HG03159 (cell line): ENCODE results near the gene SLC35F5.
"Not testable (repeated sequence)": the region's sequence is repeated elsewhere in the genome, so short reads cannot be mapped to it uniquely, and the experiment has no call there.

Experiments
- ATAC-seq: cut with Tn5 transposase; IDR thresholded peaks from one replicate; pipeline ENCODE4 v1.9.1; 2021; ENCODE audit warnings: mild to moderate bottlenecking, moderate library complexity; ENCODE audit not compliant: unreplicated experiment

Gene SLC35F5, protein sequence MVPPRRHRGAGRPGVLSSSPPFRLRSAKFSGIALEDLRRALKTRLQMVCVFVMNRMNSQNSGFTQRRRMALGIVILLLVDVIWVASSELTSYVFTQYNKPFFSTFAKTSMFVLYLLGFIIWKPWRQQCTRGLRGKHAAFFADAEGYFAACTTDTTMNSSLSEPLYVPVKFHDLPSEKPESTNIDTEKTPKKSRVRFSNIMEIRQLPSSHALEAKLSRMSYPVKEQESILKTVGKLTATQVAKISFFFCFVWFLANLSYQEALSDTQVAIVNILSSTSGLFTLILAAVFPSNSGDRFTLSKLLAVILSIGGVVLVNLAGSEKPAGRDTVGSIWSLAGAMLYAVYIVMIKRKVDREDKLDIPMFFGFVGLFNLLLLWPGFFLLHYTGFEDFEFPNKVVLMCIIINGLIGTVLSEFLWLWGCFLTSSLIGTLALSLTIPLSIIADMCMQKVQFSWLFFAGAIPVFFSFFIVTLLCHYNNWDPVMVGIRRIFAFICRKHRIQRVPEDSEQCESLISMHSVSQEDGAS

DNA sequence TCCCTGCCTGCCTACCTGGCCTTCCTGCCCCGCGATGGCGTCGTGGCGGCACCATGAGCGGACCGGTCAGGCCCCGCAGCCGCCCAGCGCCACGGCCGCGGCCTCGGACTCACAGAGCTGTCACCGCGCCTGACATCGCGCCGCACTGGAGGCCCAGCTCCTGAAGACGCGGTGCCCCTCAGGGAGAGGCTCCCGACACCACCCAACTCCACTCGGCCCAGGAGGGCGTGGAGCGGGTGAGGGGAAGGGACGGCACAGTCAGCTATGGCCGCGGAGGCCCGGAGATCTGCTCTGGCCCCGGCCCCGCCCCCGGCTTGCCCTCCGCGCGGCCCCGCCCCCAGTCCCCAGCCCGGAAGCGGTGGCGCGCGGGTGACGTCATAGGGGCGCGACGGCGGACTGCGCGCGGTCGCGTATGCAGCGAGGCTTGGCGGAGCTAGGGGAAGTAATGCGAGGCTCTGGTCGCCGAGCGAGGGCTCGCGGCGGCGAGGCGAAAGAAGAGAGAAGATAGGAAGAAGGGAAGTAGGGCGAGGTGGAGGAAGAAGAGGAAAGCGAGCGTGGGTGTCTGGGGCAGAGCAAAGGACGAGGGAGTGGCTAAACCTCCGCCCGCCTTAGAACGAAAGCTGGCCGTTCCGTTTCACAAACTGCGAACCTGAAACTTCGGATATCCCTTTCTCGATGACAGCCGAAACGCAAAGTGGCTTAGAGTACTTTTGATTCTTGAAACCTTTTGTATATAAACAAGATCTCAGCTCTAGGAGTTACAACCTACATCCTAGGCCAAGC, at the start of gene SLC35F5:
TSS of gene SLC35F5 (minus strand) at position 288 of the 783 bp plus-strand sequence. CDS start at position 55, 233 bp downstream.
- ATAC-seq: peak; percentile 84

DNA sequence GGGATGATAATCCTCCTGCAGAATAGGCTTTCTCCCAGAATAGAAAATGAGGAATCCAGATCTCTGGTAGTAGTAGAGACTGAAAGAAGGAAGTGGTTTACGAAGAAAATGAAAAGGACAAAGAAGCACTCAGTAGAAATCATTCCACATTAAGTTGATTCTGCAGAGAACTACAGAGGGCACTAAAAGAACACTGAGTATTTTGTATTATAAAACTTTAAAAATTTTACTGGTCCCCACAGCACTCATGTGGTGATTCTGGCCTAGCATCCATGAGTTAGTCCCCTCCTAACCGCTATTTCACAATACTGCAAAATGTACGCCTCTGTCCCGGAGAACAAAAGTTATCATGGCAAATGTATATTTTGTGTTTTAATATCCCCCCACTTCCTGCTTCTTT, 42.9 kb upstream of the SLC35F5 start:
- ATAC-seq: no peak

DNA sequence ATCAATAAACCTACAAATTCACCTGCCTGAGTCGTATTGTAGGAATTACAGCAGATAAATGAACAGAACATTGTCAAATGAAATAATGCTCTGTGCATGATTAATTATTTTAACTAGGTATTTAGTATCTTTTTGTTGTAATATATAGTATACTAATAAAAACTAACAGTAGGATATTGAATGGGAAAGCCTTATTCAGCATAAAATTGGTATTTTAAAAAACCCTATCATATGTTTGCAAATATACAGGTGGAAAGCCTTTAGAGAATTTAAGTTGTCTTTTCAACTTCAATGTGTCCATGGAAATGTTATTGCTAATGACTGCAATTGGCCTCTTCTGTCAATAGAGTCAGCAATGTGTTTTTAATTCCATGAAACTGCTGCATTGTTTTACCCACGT, 40.8 kb upstream of the SLC35F5 start:
- ATAC-seq: no peak

DNA sequence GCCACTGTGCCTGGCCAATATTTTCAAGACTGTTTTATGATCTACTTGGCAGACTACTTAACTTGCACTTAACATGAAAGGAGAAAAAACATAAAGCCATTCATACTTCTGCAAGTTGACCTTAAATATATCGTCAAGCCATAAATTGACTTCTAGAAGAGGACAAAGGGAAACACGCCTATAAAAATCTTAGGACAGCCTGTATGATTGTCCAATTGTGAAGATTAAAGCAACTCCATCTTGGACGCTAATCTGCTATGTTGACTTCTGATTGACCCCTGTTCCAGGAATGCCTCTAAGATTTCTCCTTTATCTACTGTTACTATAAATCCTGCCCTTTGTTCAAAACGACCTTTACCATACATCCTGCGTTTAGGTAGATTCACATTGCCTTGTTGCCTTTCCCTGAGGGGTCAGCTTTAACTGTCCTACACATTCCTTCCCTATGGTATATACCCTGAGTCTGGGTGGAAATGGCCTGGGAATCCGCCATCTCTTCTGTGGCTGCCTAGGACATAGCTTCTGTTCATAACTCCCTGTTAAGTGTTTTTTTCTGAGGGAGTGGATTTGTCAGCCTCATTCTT, 40.2 kb upstream of the SLC35F5 start:
- no peak for ATAC-seq

DNA sequence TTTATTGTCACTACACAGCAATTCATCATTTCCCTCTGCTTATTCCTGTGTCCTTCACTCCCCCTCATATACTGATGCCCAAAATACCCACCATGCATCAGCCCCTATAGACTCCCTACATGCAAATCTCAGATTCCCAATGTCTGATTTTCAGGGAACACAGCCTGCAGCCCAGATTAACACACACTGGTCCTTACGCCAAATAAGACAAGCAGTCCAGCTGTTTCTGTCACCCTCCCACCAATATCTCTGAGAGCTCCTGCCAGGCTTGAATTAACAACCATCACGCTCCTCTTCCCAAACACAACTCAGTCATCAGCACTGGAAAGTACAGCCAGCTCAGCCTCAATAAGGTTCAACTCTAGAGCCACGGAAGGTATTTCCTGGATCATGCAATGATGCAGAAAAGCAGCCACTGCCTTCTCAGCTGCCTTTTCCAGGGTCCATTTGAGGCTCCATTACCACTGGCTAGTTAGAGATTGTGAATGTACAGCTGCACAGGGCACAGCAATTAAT, 39.0 kb upstream of the SLC35F5 start:
- no peak for ATAC-seq

DNA sequence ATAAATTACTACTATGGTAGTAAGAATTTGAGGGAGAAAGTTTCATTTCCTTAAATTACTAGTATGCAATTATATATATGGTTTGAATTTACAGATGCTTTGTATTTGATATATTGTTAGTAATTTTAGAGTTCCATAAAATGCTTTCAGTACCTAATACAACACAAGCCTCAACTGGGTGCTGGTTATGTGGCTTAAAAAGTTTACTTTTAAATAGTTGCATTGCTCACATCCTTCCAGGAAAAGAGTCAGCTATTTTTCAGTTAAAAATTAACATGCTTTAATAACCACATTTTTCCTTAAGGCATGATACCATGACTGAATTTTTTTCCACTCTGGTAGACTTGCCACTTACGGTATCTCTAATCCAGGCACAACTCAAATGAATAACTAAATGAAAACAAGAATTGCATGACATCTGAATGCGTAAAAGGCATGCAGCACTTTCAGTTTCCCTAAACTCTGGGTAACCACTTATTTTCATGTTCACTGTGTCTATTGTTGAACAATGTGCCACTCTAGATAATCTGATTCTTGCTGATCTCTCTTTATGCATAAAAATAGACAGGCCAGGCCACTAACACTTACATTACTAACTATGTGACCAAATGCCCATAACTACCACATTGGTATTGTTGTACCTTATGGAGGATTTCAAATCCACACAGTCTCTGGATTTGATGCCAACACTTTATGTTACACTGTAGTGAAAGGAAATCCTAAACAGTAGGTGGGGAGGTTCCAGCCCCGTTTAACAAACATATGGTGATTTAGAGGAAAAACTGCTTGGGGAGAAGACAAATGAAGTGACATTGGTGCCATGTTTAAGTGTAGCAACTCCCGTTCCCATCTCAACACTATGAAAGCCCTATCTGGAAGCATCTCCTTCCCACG, 35.5 kb upstream of the SLC35F5 start:
- ATAC-seq: peak; percentile 93

DNA sequence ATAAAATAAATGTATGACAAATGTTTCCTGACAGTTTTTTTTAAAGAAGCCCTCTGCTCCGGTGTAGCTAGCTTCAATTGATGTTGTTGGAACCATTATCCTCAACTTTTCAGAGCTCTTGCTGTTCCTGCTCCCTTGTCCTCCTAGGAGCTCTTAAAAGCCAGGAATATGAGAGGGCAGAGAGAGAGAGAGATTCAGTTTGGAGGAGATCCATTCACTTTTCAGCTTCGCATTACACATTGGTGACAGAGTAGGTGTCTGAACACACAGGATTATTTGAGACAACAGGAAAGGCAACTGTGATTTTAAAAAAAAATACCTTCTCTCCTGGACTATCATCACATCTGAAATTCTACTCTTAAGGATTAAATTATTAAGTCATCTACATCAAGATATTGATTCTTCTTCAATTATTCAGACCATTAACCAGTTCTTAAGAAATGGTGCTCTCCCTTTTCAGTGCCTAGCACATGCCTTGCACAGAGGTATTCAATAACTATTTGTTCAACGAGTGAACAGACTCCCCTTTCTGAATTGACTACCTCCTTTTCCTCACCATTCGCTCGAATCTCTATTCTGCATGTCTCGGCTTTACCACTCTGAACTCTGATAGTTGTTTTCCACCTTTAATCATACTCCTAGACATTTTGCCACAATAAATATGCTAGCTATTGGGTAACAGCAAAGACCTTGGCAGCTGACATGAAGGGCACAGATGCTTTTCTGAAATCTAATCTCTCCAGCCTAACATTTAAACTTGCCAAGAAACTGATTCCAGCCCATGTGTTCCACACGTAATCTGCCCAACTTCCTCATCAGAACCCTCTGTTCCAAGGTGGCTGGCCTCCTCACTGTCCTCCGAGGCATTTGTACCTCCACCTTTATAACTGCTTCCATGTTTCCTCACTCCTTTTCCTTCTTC, 28.6 kb upstream of the SLC35F5 start:
- no peak for ATAC-seq

DNA sequence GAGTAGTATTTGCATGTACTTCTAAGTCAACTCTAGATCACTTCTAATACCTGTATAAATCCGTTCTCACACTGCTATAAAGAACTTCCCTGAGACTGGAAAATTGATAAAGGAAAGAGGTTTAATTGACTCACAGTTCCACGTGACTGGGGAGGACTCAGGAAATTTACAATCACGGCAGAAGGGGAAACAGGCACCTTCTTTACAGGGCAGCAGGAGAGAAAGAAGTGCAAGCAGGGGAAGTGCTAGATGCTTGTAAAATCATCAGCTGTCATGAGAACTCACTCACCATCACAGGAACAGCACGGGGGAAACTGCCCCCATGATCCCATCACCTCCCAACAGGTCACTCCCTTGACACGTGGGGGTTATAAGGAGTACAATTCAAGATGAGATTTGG, 24.0 kb upstream of the SLC35F5 start:
- no peak for ATAC-seq

DNA sequence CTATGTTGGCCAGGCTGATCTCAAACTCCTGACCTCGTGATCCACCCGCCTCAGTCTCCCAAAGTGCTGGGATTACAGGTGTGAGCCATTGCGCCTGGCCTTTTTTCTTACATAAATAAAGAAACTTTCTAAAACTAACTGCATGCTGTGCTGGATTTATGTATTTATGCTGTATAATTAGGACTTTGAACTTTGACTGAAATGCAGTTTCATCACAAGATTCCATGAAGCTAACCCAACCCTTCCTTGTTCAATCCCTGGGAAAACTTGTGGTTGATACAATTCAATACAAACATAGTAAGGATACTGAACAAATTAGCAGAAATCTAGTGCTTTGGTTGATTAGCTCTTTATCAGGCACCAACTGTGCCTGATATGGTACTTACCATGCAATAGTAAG, 20.9 kb upstream of the SLC35F5 start:
- no peak for ATAC-seq

DNA sequence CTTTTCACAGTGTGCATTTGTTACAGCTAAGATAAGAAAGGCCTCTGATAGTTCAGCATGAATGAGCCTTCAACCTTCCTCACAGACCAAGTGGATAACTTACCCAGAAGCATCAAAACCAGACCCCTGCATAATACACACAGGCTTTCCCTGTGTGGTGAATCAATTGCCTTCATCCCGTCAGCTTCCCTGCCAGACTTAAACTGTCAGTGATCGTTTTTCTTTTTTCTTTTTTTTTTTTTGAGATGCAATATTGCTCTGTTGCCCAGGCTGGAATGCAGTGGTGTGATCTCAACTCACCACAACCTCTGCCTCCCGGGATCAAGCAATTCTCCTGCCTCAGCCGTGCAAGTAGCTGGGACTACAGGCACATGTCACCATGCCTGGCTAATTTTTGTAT, 20.5 kb upstream of the SLC35F5 start:
- ATAC-seq: no peak

DNA sequence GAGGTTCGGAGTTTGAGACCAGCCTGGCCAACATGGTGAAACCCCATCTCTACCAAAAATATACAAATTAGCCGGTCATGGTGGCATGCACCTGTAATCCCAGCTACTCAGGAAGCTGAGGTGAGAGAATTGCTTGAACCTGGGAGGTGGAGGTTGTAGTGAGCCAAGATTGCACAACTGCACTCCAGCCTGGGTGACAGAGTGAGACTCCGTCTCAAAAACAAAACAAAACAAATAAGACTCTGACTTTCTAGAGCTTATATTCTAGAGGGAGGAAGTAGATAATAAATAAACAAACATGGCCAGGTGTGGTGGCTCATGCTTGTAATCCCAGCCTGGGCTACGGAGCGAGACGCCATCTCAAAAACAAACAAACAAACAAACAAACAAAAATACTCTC, 18.2 kb upstream of the SLC35F5 start:
- not testable (repeated sequence) for ATAC-seq

DNA sequence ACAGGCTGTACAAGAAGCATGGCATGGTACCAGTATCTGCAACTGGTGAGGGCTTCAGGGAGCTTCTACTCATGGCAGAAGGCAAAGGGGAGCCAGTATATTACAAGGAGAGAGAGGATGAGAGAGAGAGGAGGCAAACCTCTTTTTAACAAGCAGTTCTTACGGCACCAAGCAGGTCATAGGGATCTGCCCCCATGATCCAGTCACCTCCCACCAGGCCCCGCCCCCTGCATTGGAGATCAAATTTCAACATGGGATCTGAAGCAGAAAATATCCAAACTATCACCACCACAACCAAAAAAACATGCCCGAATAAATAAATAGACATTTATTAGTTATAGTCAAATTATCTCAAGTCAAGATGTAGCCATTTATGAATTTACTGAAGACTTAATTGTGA, 14.5 kb upstream of the SLC35F5 start:
- no peak for ATAC-seq

DNA sequence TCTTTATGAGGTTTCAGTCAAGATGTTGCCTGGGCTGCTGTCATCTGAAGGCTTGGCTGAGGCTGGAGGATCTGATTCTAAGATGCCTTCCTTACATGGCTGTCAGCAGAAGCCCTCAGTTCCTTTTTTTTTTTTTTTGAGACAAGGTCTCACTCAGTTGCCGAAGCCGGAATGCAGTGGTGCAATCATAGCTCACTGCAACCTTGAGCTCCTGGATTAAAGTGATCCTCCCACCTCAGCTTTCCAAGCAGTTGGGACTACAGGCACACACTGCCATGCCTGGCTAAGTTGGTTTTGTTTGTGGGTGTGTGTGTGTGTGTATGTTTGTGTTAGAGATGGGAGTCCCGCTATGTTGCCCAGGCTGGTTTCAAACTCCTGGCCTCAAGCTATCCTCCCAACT, 13.1 kb upstream of the SLC35F5 start:
- no peak for ATAC-seq

DNA sequence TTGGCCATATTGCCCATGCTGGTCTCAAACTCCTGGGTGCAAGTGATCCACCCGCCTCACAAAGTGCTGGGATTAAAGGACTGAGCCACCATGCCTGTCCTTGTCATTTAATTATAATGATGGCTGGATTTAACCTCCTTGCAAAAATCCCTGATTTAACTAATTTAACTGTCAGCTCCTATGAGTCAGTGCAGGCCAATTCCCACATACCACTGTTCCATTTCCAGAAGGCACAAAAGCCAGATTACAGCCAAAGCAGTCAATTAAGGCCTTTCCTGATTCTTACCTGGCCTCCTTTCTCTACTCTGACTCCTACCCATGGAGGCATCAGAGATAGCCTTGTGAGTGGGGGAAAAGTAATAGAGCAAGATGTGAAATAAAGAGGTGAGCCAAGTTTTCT, 12.3 kb upstream of the SLC35F5 start:
- no peak for ATAC-seq

DNA sequence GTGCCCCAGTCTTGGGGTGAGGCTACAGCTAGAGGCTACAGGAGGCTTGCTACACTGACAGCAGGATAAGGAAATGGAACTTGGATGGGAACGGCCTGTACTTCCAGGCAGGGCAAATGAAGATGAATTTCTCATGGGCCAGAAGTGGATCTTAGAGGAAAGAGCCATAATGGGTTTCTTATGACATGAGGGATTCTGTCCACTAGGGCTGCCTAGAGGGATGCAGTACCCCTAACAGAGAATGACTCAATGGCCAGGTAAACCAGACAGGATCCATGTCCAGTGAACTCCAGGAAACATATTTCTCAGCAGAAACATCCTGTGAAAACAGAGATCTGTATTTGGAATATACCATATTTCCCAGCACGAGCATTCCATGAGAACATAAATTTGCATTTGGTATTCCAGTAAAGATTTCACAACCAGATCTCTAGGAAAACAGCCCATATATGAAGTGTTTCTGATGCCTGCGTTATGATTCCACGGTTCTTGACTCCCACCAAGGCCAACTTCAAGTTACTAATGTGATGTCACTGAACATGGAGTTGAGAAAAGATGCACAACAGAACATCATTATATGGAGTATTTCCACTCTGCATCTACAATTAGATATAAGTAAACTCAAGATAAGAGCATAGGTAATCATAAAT, 11.5 kb upstream of the SLC35F5 start:
- ATAC-seq: no peak

DNA sequence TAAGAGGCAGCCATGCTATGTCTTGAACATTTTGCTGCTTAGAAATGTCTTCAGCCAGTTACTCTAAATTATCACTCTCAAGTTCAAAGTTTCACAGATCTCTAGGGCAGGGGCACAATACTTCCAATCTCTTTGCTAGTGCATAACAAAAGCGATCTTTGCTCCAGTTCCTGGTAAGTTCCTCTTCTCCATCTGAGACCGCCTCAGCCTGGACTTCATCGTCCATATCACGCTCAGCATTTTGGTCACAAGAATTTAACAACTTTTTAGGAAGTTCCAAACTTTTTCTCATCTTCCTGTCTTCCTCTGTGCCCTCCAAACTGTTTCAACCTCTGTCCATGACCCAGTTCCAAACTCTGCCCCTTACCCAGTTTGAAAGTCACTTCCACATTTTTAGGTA, 8.8 kb upstream of the SLC35F5 start:
- no peak for ATAC-seq

DNA sequence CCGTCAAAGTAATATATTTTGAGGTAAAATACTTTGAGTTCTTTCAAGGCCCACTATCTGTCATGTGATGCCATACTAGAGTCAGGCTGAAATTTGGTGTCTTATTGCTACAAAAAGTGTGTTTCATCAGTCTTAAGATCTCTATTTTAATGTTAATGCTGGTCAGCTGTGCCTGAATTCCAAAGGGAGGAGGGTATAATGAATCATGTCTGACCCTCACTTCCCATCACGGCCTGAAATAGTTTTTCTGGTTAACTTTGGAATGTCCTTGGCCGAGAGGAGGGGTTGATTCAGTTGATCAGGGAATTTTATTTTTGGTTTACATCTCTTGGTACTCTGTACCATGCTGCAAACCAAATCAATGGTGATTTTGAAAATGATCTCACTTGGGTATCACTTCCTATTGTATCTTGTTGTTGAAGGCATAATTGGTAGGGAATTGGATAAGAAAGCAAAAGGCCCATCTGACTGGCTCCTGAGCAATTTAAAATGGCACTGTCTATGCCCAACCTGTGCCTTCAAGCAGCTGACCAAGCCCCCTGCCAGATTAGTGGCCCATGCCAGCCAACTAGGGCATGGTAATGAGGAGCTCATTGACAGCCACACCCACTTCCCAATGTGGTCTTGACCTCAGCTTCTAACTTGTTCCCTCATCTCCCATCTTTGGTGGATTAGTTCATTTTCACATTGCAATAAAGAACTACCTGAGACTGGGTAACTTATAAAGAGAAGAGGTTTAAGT, 6.1 kb upstream of the SLC35F5 start:
- no peak for ATAC-seq

DNA sequence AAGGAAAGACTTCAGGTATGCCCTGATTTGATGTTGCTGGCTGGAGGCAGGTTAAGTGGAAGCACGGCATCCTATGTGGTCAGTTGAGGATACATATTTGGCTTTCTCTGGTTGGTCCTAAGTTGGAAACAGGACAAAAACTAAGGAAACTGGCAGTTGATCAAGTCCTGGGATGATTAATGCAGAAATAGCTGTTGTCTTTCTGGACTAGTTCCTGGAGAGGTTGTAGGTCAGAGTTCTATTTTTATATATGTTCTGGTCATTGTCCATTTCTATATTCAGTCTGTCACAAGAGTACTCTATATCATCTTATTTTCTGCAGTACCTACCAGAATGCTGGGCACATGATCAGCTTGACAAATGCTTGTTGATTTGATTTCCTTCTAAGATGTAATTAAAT, 4.0 kb upstream of the SLC35F5 start:
- no peak for ATAC-seq
